Measurements from ENCODE around the gene ANKMY1. TPM values are rescaled to one million over a fixed set of nuclear protein-coding genes. Genes with fewer than 3 reads are reported as not detected.

ANKMY1 gene
- total and polyA plus RNA-seq, 2 of the 8 experiments (the other 6 are each of a cell fraction or from before 2014, with no cell fraction given): 4.5 to 4.8 TPM

DNA sequence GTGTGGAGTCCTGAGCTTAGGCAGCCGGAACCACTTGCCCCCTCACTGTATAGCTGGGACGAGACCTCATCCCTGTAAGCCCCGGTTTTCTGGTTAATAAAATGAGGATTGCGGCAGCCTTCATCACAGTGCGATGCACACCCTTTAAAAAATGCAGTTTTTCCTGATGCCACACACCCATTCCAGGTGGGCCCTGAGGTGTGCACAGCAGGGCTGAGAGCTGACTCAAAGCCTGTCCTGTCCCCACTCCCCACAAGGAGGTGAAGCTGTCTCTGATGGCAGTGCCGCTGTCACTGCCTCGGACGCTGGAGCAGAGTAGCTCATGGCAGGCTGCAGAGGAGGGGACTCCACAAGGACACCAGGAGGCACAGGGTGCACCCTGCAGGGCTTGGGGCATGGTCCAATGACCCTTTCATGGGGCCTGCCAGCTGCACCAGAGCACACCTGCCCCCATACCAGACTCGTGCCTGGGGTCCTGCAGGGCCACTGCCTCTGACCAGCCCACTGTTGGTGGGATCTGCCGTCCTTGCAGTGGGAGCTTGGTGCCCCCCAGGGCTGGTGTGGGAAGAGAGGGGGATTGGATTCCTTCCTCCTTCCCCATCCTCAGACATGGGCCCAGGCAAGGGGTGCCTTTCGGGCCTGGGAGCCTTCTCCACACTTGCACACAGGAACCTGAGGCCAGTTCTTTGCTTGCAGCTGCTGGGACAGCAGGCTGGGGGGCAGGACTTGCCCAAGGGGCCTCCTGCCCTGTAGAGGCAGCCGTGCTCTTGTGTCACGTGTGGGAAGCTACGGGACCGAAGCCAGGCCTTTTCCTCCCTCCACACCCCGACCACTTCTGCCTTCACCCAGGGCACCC, 99.5 kb downstream of the ANKMY1 start:
- peak overlapping the region; percentile 35 for H4K91ac ChIP-seq (replicated peaks; ENCODE audit: insufficient read length, low read length)
- ChIA-PET CTCF (ENCODE audit: partially characterized antibody) (interaction anchor here (1.0 to 1.6 kb wide), 5 partner anchors 9 to 56 kb away, joined by 3 to 9 read pairs (median 6); no protein-coding TSS in a partner anchor), POLR2A (ENCODE audit: partially characterized antibody) (interaction anchor here (1.4 kb wide), 1 partner anchor 10 kb away, joined by 6 read pairs; no protein-coding TSS in a partner anchor)
- H3K4me3 ChIP-seq (ENCODE audit: extremely low read depth in 1 of 4, insufficient read depth in 2 of 4, low read depth in 3 of 4, low read length in 4 of 4): 0 out of 8 replicates have a peak overlapping the region, but pooled peaks of 1 of the 4 experiments have one; percentile 5
- H2BK15ac ChIP-seq (ENCODE audit: low read length): peak overlapping the region; percentile 61; the same call in 1 of the 2 replicates
- 85% methylated on average over 15 of the region's 16 CpGs; no CpG with 5 or more reads in 1 of the 2 experiments for WGBS, 2 experiments (ENCODE audit: extremely low coverage in 1 of 2, insufficient coverage in 1 of 2, insufficient read length in 1 of 2, insufficient replicate concordance in 2 of 2, low coverage in 1 of 2, low lambda C conversion rate in 2 of 2, missing lambda C conversion rate in 1 of 2)
- H3K79me2 ChIP-seq (ENCODE audit: control insufficient read depth in 1 of 2, insufficient read depth in 2 of 2, low read length in 2 of 2): no peaks in the 10 kb centered on the region
- H3K9me3 ChIP-seq (ENCODE audit: insufficient read depth in 2 of 2, low read depth in 1 of 2, low read length in 1 of 2): no peaks in the 10 kb centered on the region
- peaks cover 2% of the 10 kb centered on the region; the same call in 1 of the 2 replicates for H3K23me2 ChIP-seq (ENCODE audit: low read depth, low read length)
- H3K9ac ChIP-seq (replicated peaks in 1 of 4; ENCODE audit: extremely low read depth in 1 of 4, low read depth in 3 of 4, low read length in 3 of 4): no peak overlapping the region
- peak overlapping the region; percentile 39; the same call in 1 of the 2 replicates for H2BK12ac ChIP-seq (ENCODE audit: low read depth, low read length)
- no peak overlapping the region for H3K27ac ChIP-seq (ENCODE audit: low read depth, low read length)
- peak overlapping the region; percentile 71; the same call in 1 of the 2 replicates for H2BK5ac ChIP-seq (ENCODE audit: low read depth, low read length)
- H4K20me1 ChIP-seq (replicated peaks in 1 of 2; ENCODE audit: control insufficient read depth in 1 of 2, insufficient read depth in 2 of 2, low read length in 2 of 2): peaks cover 30 to 34% of the 10 kb centered on the region in 2 experiments
- no peaks in the 10 kb centered on the region for H3K79me1 ChIP-seq (ENCODE audit: low read depth, low read length)
- no peak overlapping the region for H2BK120ac ChIP-seq (replicated peaks; ENCODE audit: low read depth, low read length)
- no peak overlapping the region for H2BK20ac ChIP-seq (ENCODE audit: low read length)
- no peak overlapping the region for H4K8ac ChIP-seq (ENCODE audit: extremely low read depth, insufficient read depth, low read length)
- H3K4me1 ChIP-seq (replicated peaks in 1 of 4; ENCODE audit: control insufficient read depth in 3 of 4, insufficient read depth in 4 of 4, low read length in 3 of 4): peaks cover 2 to 58% (median 37%) of the 10 kb centered on the region in 4 experiments
- peak overlapping the region; percentile 83; the same call in 1 of the 2 replicates for H2AK5ac ChIP-seq (ENCODE audit: low read depth, low read length)
- H3K18ac ChIP-seq (ENCODE audit: extremely low read depth, low read length): peak overlapping the region; percentile 32; the same call in 1 of the 2 replicates
- no peak overlapping the region for H3K4ac ChIP-seq (replicated peaks; ENCODE audit: insufficient read length, low read depth, low read length)
- no peak overlapping the region for H3K14ac ChIP-seq (ENCODE audit: insufficient read length)
- no peak for DNase-seq (ENCODE audit: low read depth in 1 of 2, low spot score in 2 of 2)
- H2AFZ ChIP-seq (ENCODE audit: low read length): no peak overlapping the region
- no peak overlapping the region for H4K5ac ChIP-seq (ENCODE audit: insufficient read length, low read depth, low read length)
- peaks cover 15 to 30% (median 24%) of the 10 kb centered on the region in 4 experiments for H3K27me3 ChIP-seq (replicated peaks in 1 of 4; ENCODE audit: control insufficient read depth in 3 of 4, extremely low read depth in 1 of 4, insufficient read depth in 3 of 4, low read length in 3 of 4)
- no peak overlapping the region for H3K56ac ChIP-seq (replicated peaks; ENCODE audit: insufficient read length, low read depth, low read length)
- peaks cover 0 to 5% (median 0%) of the 10 kb centered on the region in 4 experiments; a peak in 2 of 8 replicates for H3K36me3 ChIP-seq (ENCODE audit: control insufficient read depth in 2 of 4, insufficient read depth in 4 of 4, low read length in 3 of 4)
- TF ChIP-seq CHD2 (IDR thresholded peaks at IDR 0.05; ENCODE audit: low read length) (no peak), RAD21 (IDR thresholded peaks at IDR 0.05 in 1 of 2, conservative IDR thresholded peaks at IDR 0.05 in 1 of 2; ENCODE audit: low read depth in 2 of 2, low read length in 2 of 2) (no peak), HDAC6 (IDR thresholded peaks at IDR 0.05; ENCODE audit: low read depth, low read length) (no peak), KDM4A (IDR thresholded peaks at IDR 0.05; ENCODE audit: low read depth, low read length, severe bottlenecking) (no peak), GABPA (IDR thresholded peaks at IDR 0.05; ENCODE audit: borderline replicate concordance, insufficient read depth, low read length) (no peak), EGR1 (IDR thresholded peaks at IDR 0.05; ENCODE audit: borderline replicate concordance, low read depth, low read length) (no peak)
- no peak for FAIRE-seq
- no peak overlapping the region for H3K23ac ChIP-seq (ENCODE audit: insufficient read length)
- peak overlapping the region in 1 of 2 experiments; percentile 39; a peak in 2 of 4 replicates for H3K4me2 ChIP-seq (ENCODE audit: insufficient read depth in 1 of 2, low read depth in 2 of 2, low read length in 2 of 2)
